Spleen (tissue), 7 donors: ENCODE results near the gene SSRP1.

Experiments used
- POLR2A ChIP-seq, 3 donors: fragments of 450-650 bp; IDR thresholded peaks; one replicate each; pipeline ENCODE4 v1.5.1; 2017; ENCODE audit warnings: antibody characterized with exemption in 3 of 3, mild to moderate bottlenecking in 1 of 3
- POLR2AphosphoS5 ChIP-seq, 3 donors: sonication (generic); formaldehyde crosslinking; IDR thresholded peaks; one replicate each; pipeline ENCODE4 v1.5.1; 2017; ENCODE audit warnings: antibody characterized with exemption in 3 of 3
- TF ChIP-seq, protein P1 (sequence below), 11 experiments: fragments of 200-600 bp in 7 of 11; fragments of 450-650 bp in 4 of 11; sonication (generic) in 4 of 11; IDR thresholded peaks in 8 of 11; conservative IDR thresholded peaks in 3 of 11; 1 replicate in 7 of 11; 2 replicates in 4 of 11; pipeline versions ENCODE4 v1.4.0 to v1.8.0; 2016 to 2021; ENCODE audit warnings: antibody characterized with exemption in 11 of 11, inconsistent platforms in 4 of 11, mild to moderate bottlenecking in 1 of 11
- donor health status: DM: no; HTN: no; CAD: no; lungs with moderate emphysema.
- donor health status: DM: no; HTN: no; CAD: no.
- donor health status: DM: no; HTN: no; CAD: no.

DNA sequence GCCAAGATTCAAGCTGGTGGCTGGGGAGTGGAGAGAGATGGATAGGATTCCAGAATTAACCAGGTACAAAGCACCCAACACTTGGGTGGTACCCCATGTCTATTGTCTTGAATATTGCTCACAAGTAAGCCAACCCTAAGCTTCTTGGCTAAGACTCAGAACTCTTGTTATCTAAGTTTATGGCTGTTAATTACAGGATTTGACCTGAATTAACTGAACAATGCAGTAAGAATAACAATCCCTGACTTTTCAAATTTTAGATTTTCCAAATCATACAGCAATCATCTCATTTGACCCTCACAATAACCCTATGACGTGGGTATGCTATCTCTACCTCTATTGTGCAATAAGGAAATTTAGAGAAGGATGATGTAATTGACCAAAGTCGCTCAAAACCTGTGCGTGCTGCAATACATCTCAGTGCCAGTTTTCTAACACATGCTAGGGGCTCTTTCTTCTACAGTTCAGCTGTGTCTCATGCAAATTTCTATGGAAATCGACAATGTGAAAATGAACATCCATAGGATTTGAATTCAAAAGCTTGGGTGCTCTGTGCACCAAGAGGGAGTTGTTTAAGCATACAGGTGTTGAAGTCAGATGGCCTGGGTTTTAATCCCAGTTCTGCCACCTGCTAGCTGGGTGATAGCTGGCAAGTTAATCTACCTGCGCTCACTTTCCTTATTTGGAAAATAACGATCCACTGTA, 58.6 kb downstream of the SSRP1 start:
- TF ChIP-seq, protein P1, sequence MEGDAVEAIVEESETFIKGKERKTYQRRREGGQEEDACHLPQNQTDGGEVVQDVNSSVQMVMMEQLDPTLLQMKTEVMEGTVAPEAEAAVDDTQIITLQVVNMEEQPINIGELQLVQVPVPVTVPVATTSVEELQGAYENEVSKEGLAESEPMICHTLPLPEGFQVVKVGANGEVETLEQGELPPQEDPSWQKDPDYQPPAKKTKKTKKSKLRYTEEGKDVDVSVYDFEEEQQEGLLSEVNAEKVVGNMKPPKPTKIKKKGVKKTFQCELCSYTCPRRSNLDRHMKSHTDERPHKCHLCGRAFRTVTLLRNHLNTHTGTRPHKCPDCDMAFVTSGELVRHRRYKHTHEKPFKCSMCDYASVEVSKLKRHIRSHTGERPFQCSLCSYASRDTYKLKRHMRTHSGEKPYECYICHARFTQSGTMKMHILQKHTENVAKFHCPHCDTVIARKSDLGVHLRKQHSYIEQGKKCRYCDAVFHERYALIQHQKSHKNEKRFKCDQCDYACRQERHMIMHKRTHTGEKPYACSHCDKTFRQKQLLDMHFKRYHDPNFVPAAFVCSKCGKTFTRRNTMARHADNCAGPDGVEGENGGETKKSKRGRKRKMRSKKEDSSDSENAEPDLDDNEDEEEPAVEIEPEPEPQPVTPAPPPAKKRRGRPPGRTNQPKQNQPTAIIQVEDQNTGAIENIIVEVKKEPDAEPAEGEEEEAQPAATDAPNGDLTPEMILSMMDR (IDR thresholded peaks at IDR 0.05 in 8 of 11, conservative IDR thresholded peaks at IDR 0.05 in 3 of 11): no peak
- TF ChIP-seq POLR2A (IDR thresholded peaks at IDR 0.05) (no peak), POLR2AphosphoS5 (IDR thresholded peaks at IDR 0.05) (no peak)
